HEK293T (cell line): ENCODE data around the gene NPDC1.

ENCODE experiments used
- BHLHE40 ChIP-seq: fragments of 450-650 bp; IDR thresholded peaks from 2 replicates; pipeline ENCODE4 v1.6.1; 2016; ENCODE audit warnings: mild to moderate bottlenecking, moderate library complexity, borderline replicate concordance
- FOXM1 ChIP-seq: fragments of 450-650 bp; IDR thresholded peaks from 2 replicates; pipeline ENCODE4 v1.6.1; 2017; ENCODE audit warnings: mild to moderate bottlenecking, borderline replicate concordance
- HDGF ChIP-seq: fragments of 450-650 bp; IDR thresholded peaks from 2 replicates; pipeline ENCODE4 v1.6.1; 2017; ENCODE audit warnings: antibody characterized with exemption, borderline replicate concordance
- LEF1 ChIP-seq: fragments of 450-650 bp; IDR thresholded peaks from 2 replicates; pipeline ENCODE4 v1.6.1; 2017; ENCODE audit warnings: mild to moderate bottlenecking, borderline replicate concordance
- NFRKB ChIP-seq: fragments of 450-650 bp; IDR thresholded peaks from 2 replicates; pipeline ENCODE4 v1.6.1; 2016; ENCODE audit warnings: mild to moderate bottlenecking, moderate library complexity
- SP1 ChIP-seq: fragments of 450-650 bp; IDR thresholded peaks from 2 replicates; pipeline ENCODE4 v1.6.1; 2017
- SUZ12 ChIP-seq: fragments of 450-650 bp; IDR thresholded peaks from 2 replicates; pipeline ENCODE4 v1.6.1; 2016; ENCODE audit warnings: mild to moderate bottlenecking
- TARDBP ChIP-seq: fragments of 450-650 bp; IDR thresholded peaks from 2 replicates; pipeline ENCODE4 v1.6.1; 2016
- ZNF384 ChIP-seq: fragments of 450-650 bp; IDR thresholded peaks from 2 replicates; pipeline ENCODE4 v1.6.1; 2016

- TF ChIP-seq HDGF (no peak), NFRKB (no peak), BHLHE40 (no peak), SP1 (no peak), LEF1 (no peak), TARDBP (no peak), FOXM1 (no peak), SUZ12 (no peak), ZNF384 (no peak)
Measured at GRCh38 chr9:137013571-137013940, 32.4 kb downstream of the NPDC1 start.
